ENCODE measurements around the gene NXT1. TPM values are rescaled to one million over a fixed set of nuclear protein-coding genes. Genes with fewer than 3 reads are reported as not detected.
"Not testable (repeated sequence)": the region's sequence is repeated elsewhere in the genome, so short reads cannot be mapped to it uniquely, and the experiment has no call there.

The NXT1 gene
- total RNA-seq, 6 experiments from 2014 or later = 3.8 to 11.2 (median 6.1) TPM

GRCh38 chr20:23347791-23348190 is 2.8 kb upstream of the NXT1 start:
- DNase-seq = no peak
- Histone ChIP-seq H3K27me3 (no peaks in the 10 kb centered on the region), H3K9me3 (no peaks in the 10 kb centered on the region), H3K4me3 (no peak overlapping the region), H3K36me3 (no peaks in the 10 kb centered on the region), H3K27ac (no peak overlapping the region), H3K4me1 (peaks cover 0 to 16% (median 3%) of the 10 kb centered on the region in 4 donors)
- ATAC-seq = no peak
- WGBS (ENCODE audit: insufficient coverage, low coverage, low lambda C conversion rate, missing lambda C conversion rate) = 63% methylated on average over 2 of the region's 6 CpGs
- TF ChIP-seq POLR2A (IDR thresholded peaks at IDR 0.05) (no peak), CTCF (IDR thresholded peaks at IDR 0.05) (no peak)
- intact Hi-C loops (cut with DNase I) = loop anchor here in 1 of 2 donors (10.0 kb wide), 1 partner anchor 257 kb away; the partner anchor contains the start of gene CST9

GRCh38 chr20:23348510-23348909 is 2.1 kb upstream of the NXT1 start:
- not testable (repeated sequence) for DNase-seq, H3K27ac ChIP-seq, ATAC-seq, H3K9me3 ChIP-seq, H3K36me3 ChIP-seq, H3K27me3 ChIP-seq, H3K4me3 ChIP-seq
- intact Hi-C loops (cut with DNase I) = loop anchor here in 1 of 2 donors (10.0 kb wide), 1 partner anchor 256 kb away; the partner anchor contains the start of gene CST9
- peaks cover 0 to 16% (median 3%) of the 10 kb centered on the region in 4 donors for H3K4me1 ChIP-seq
- 63% methylated on average over 2 of the region's 6 CpGs for WGBS (ENCODE audit: insufficient coverage, low coverage, low lambda C conversion rate, missing lambda C conversion rate)

- Histone ChIP-seq H3K4me3 (peak overlapping the region; percentile 91 to 98 (median 94)), H3K36me3 (peaks cover 0 to 10% (median 3%) of the 10 kb centered on the region in 4 donors), H3K27ac (peak overlapping the region; percentile 95 to 98 (median 96)), H3K9me3 (no peaks in the 10 kb centered on the region), H3K27me3 (no peaks in the 10 kb centered on the region), H3K4me1 (peaks cover 0 to 16% (median 3%) of the 10 kb centered on the region in 4 donors)
- DNase-seq (peak in 2 of 3 donors; percentile 79 to 84), ATAC-seq (peak; percentile 72 to 77 (median 76))
- TF ChIP-seq CTCF (IDR thresholded peaks at IDR 0.05) (peak; percentile 43 to 47 (median 44)), POLR2A (IDR thresholded peaks at IDR 0.05) (no peak)
- 5% methylated on average over 23 of the region's 23 CpGs for WGBS (ENCODE audit: insufficient coverage, low coverage, low lambda C conversion rate, missing lambda C conversion rate)
- intact Hi-C loops (cut with DNase I) = loop anchor here in 1 of 2 donors (10.0 kb wide), 1 partner anchor 255 kb away; the partner anchor contains the start of gene CST9
Observed at GRCh38 chr20:23349338-23350195, 1.0 kb upstream of the NXT1 start.

- Histone ChIP-seq H3K4me1 (peaks cover 0 to 16% (median 3%) of the 10 kb centered on the region in 4 donors), H3K27ac (peak overlapping the region; percentile 95 to 98 (median 96)), H3K4me3 (peak overlapping the region; percentile 91 to 98 (median 94)), H3K9me3 (no peaks in the 10 kb centered on the region), H3K36me3 (peaks cover 0 to 11% (median 3%) of the 10 kb centered on the region in 4 donors), H3K27me3 (no peaks in the 10 kb centered on the region)
- 7% methylated on average over 27 of the region's 64 CpGs for WGBS (ENCODE audit: insufficient coverage, low coverage, low lambda C conversion rate, missing lambda C conversion rate)
- ATAC-seq (peak; percentile 8 to 43 (median 28)), DNase-seq (peak; percentile 61 to 71 (median 61))
- TF ChIP-seq CTCF (IDR thresholded peaks at IDR 0.05) (no peak), POLR2A (IDR thresholded peaks at IDR 0.05) (no peak)
- intact Hi-C loops (cut with DNase I) = no loop called here
Observed at GRCh38 chr20:23350904-23351838, 580 bp downstream of the NXT1 start.
